ENCODE results near the gene SIK2. TPM values are rescaled to one million over a fixed set of nuclear protein-coding genes. Genes with fewer than 3 reads are reported as not detected.

Gene SIK2
- total and polyA plus RNA-seq, 9 of the 15 experiments (the other 6 are each of a cell fraction or from before 2014, with no cell fraction given): 0.74 to 11.6 (median 3.8) TPM

DNA sequence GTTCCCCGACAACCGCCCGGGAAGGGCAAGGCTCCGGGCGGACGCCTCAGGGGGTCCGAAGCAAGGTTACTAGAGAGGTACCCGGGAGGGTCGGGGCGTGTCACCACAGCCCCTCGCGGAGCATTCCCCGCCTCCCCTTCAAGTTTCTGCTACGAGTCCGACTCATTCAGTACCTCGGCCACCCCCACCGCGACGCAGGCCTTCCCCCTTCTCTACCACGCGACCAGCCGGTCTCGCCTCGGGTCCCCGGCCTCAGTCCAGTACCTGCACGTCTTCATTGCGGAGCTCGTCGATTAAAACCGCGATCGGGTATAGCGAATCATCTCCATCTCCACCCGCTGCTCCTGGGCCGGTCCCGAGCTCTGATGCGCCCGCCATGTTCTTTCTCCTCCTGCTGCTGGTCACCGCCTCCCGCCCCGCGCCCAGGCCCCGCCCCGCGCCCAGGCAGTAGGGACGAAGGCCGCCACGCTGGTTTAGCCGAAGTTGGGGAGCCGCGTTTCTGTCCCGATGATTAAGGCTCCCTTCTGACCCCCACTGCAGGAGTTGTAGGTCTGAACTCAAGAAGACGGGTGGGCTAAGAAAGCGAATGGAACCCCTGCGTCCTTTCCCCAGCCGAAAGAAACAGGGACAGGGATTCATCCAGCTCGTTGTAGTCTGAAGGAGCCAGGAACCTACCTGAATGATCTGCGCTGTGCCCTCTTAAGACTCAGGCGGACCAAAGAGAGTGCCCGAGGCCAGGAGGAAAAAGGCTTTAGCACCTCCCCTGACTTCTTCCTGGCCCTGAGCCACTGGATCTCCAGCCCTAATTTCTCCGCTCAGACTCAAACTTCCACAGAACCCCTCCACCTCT, 164.0 kb downstream of the SIK2 start, which contains the start of gene PPP2R1B (continued):
- no peak for TF ChIP-seq REST (IDR thresholded peaks at IDR 0.05; ENCODE audit: borderline replicate concordance)
- TF ChIP-seq REST (CRISPR knock-in tag; IDR thresholded peaks at IDR 0.05; ENCODE audit: low read depth): 0 out of 2 replicates have a peak, but pooled peaks have one; percentile 33
- TF ChIP-seq E2F6 (IDR thresholded peaks at IDR 0.05; ENCODE audit: borderline replicate concordance in 1 of 2, extremely low read depth in 1 of 2, insufficient read depth in 1 of 2, insufficient read length in 1 of 2, low read depth in 1 of 2, low read length in 1 of 2, poor library complexity in 1 of 2, severe bottlenecking in 1 of 2): peak; percentile 5 to 63
- no peak for TF ChIP-seq SRF (CRISPR knock-in tag; IDR thresholded peaks at IDR 0.05)
- TF ChIP-seq RBFOX2 (IDR thresholded peaks at IDR 0.05; ENCODE audit: low read depth, low read length): peak; percentile 87
- TF ChIP-seq ZBTB7A (IDR thresholded peaks at IDR 0.05; ENCODE audit: borderline replicate concordance, control insufficient read depth, low read depth, low read length): 0 out of 2 replicates have a peak, but pooled peaks have one; percentile 26
- TF ChIP-seq ZNF347 (CRISPR knock-in tag; IDR thresholded peaks at IDR 0.05; ENCODE audit: low read depth): no peak
- peak; percentile 80 for TF ChIP-seq ZNF740 (CRISPR knock-in tag; IDR thresholded peaks at IDR 0.05)
- 0 out of 4 replicates have a peak, but pooled peaks of 1 of the 2 experiments have one; percentile 50 for TF ChIP-seq ZNF740 (tag; IDR thresholded peaks at IDR 0.05)
- TF ChIP-seq POLR2A (conservative IDR thresholded peaks at IDR 0.05): peak; percentile 92
- peak; percentile 84 for TF ChIP-seq TAF9B (IDR thresholded peaks at IDR 0.05; ENCODE audit: partially characterized antibody)
- TF ChIP-seq XRCC5 (IDR thresholded peaks at IDR 0.05; ENCODE audit: low read depth, low read length): 0 out of 2 replicates have a peak, but pooled peaks have one; percentile 16
- peak; percentile 82 for TF ChIP-seq POLR2G (IDR thresholded peaks at IDR 0.05; ENCODE audit: low read depth, low read length)
- no peak for TF ChIP-seq ZNF507 (tag; conservative IDR thresholded peaks at IDR 0.05)
- TF ChIP-seq PML (IDR thresholded peaks at IDR 0.05; ENCODE audit: low read length): peak; percentile 64; the same call in 1 of the 2 replicates
- peak; percentile 24 for TF ChIP-seq MYC (IDR thresholded peaks at IDR 0.05; ENCODE audit: low read depth, low read length)
- peak; percentile 63; the same call in 1 of the 2 replicates for TF ChIP-seq MYC (CRISPR knock-in tag; IDR thresholded peaks at IDR 0.05; ENCODE audit: borderline replicate concordance, low read depth)
